Suprapubic skin (tissue), 4 donors: ENCODE data around the gene CHAT. TPM values are rescaled to one million over a fixed set of nuclear protein-coding genes. Genes with fewer than 3 reads are reported as not detected.

Experiments used
- DNase-seq, 2 donors: peaks; one replicate each; pipeline ENCODE4 v3.0.0-alpha.2; 2019; ENCODE audit warnings: low spot score in 2 of 2
- H3K27ac ChIP-seq: fragments of 200-600 bp; sonication (generic); one replicate; pipeline ENCODE4 v1.5.1; 2019
- H3K27me3 ChIP-seq: fragments of 200-600 bp; sonication (generic); one replicate; pipeline ENCODE4 v1.5.1; 2019
- H3K36me3 ChIP-seq: fragments of 200-600 bp; sonication (generic); one replicate; pipeline ENCODE4 v1.5.1; 2019
- H3K4me1 ChIP-seq: fragments of 200-600 bp; sonication (generic); one replicate; pipeline ENCODE4 v1.5.1; 2019
- H3K4me3 ChIP-seq: fragments of 200-600 bp; sonication (generic); one replicate; pipeline ENCODE4 v1.5.1; 2019; ENCODE audit warnings: mild to moderate bottlenecking
- H3K9me3 ChIP-seq: fragments of 200-600 bp; sonication (generic); one replicate; pipeline ENCODE4 v1.5.1; 2019
- EP300 ChIP-seq: sonication (generic); formaldehyde crosslinking; IDR thresholded peaks from one replicate; pipeline ENCODE4 v1.6.1; 2017; ENCODE audit warnings: antibody characterized with exemption
- POLR2A ChIP-seq, 2 donors: fragments of 450-650 bp; IDR thresholded peaks; one replicate each; pipeline ENCODE4 v1.6.1; 2017; ENCODE audit warnings: antibody characterized with exemption in 2 of 2, mild to moderate bottlenecking in 2 of 2, moderate library complexity in 2 of 2
- POLR2AphosphoS5 ChIP-seq, 3 donors: sonication (generic); formaldehyde crosslinking; IDR thresholded peaks; one replicate each; pipeline ENCODE4 v1.6.1; 2017; ENCODE audit warnings: antibody characterized with exemption in 3 of 3
- WGBS: methylation state at CpG from one replicate; pipeline ENCODE4 v1.1.5; 2018; 5-methylcytosine and 5-hydroxymethylcytosine counted together
- total RNA-seq, 4 donors: library from RNA; depleted of rRNA; stranded (reverse); fragments of >200 nt; gene quantifications; one replicate each; pipeline ENCODE4 v1.1.0, GENCODE V29; 2016
- TF ChIP-seq, protein P1 (sequence below), 2 donors: fragments of 200-600 bp in 1 of 2; fragments of 450-650 bp in 1 of 2; sonication (generic) in 1 of 2; IDR thresholded peaks; one replicate each; pipeline ENCODE4 v1.5.1; 2016 to 2019; ENCODE audit warnings: antibody characterized with exemption in 2 of 2, mild to moderate bottlenecking in 1 of 2, moderate library complexity in 1 of 2

Gene CHAT
- total RNA-seq, 4 donors from 2014 or later: not detected

DNA sequence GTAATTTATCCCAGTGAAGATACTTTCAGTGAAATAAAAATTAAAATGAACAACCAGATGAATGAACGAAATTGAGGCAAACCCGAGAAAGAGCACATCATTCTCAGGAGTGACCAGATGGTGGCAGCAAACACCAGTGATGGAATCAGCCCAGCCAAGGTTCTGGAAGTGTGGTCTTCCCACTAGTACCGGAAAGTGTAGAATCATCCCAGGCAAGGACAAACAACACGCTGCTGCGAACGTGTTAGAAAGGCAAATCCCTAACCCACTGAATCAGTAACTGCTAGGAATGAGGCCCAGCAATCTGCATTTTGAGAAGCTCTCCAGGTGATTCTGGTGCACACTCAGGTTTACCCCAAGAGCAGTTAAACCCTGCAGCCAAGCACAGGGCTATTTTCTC, 19.2 kb upstream of the CHAT start:
- no peak for DNase-seq
- Histone ChIP-seq H3K27me3 (peaks cover 11% of the 10 kb centered on the region), H3K9me3 (no peaks in the 10 kb centered on the region), H3K4me3 (no peak overlapping the region), H3K27ac (no peak overlapping the region), H3K4me1 (no peaks in the 10 kb centered on the region), H3K36me3 (no peaks in the 10 kb centered on the region)
- TF ChIP-seq EP300: no peak
- TF ChIP-seq, protein P1, sequence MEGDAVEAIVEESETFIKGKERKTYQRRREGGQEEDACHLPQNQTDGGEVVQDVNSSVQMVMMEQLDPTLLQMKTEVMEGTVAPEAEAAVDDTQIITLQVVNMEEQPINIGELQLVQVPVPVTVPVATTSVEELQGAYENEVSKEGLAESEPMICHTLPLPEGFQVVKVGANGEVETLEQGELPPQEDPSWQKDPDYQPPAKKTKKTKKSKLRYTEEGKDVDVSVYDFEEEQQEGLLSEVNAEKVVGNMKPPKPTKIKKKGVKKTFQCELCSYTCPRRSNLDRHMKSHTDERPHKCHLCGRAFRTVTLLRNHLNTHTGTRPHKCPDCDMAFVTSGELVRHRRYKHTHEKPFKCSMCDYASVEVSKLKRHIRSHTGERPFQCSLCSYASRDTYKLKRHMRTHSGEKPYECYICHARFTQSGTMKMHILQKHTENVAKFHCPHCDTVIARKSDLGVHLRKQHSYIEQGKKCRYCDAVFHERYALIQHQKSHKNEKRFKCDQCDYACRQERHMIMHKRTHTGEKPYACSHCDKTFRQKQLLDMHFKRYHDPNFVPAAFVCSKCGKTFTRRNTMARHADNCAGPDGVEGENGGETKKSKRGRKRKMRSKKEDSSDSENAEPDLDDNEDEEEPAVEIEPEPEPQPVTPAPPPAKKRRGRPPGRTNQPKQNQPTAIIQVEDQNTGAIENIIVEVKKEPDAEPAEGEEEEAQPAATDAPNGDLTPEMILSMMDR (IDR thresholded peaks at IDR 0.05): peak; percentile 7 to 56
- WGBS: 2% methylated on average over 6 of the region's 6 CpGs

DNA sequence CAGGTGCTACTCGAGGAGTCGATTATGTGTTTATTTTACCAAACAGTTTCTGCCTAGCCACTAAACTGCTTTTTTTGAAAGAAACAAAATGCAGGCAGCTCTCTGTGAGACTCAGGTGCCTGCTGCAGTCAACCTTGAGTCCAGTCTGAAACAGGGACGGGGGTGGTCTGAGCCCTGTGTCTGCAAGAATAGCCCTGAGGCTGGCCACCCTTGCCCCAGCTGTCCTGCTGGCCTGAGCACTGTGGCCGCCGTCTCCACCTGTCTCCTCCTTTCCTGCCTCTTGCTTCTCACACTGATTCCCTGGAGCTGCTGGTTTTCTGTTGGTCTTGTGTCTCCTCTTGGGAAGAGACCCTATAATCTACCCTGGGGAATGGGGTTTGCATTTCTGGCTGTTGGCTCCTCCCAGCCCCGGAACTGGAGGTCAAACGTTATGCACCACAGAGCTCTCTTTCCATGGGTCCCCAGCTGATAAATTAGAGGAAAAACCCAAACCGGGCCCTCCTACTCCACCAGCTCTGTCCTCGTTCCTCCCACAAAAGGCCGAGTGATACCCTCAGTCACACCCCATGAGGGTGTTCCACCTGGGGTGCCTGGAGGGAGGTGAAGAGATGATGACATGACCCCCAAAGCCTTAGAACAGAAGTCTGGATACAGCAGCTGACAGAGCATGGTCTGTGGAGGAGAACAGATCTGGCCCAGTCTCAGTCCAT, 18.7 kb upstream of the CHAT start:
- TF ChIP-seq POLR2A (IDR thresholded peaks at IDR 0.05): no peak
- no peak for TF ChIP-seq POLR2AphosphoS5 (IDR thresholded peaks at IDR 0.05)
- no peak for TF ChIP-seq EP300
- TF ChIP-seq, protein P1 (IDR thresholded peaks at IDR 0.05): no peak

DNA sequence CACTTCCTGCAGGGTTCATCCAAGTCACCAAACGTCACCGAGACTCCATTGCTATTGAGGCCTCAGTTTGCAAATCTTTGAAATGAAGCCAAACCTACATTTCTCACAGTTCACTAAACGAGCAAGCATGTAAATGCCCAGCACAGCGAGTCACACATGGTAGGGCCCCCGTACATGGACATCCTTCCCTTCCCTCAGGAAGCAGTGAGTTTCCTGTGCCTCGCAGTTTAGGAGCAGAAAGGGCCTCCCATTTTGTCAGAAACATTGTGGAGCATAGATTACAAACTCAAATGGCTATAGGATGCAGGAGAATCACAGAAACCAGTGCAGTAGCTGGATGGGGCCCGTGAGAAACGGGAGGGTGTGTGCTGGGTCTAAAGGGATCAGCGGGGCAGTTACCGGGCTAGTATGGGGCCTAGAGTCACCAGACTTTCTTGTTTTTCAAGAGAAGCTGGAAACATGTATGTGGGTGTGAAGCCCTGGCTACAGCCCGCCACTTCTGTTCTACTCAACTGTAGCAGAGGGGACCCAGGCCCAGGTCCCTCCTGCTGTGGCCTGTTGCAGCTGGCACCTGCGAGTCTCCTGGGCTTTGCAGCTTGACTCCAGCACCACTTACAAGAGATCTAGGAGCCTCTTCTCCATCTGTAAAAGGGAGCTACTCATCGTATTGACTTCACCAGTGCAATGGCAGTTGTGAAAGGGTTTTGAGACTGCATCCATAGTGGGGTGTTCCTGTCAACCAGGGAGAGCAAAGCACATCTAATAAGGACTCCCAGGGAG, 17.9 kb upstream of the CHAT start:
- no peak overlapping the region for H3K27ac ChIP-seq
- no peak for DNase-seq
- TF ChIP-seq, protein P1 (IDR thresholded peaks at IDR 0.05): no peak
- no peak for TF ChIP-seq EP300
- TF ChIP-seq POLR2AphosphoS5 (IDR thresholded peaks at IDR 0.05): no peak
- no peak for TF ChIP-seq POLR2A (IDR thresholded peaks at IDR 0.05)
- H3K4me3 ChIP-seq: no peak overlapping the region
- no peaks in the 10 kb centered on the region for H3K4me1 ChIP-seq
- no peaks in the 10 kb centered on the region for H3K9me3 ChIP-seq
- 73% methylated on average over 12 of the region's 13 CpGs for WGBS
- no peaks in the 10 kb centered on the region for H3K36me3 ChIP-seq
- H3K27me3 ChIP-seq: peaks cover 16% of the 10 kb centered on the region

More for the DNA sequence above, 18.7 kb upstream of the CHAT start:
- no peaks in the 10 kb centered on the region for H3K36me3 ChIP-seq
- H3K27ac ChIP-seq: no peak overlapping the region
- no peaks in the 10 kb centered on the region for H3K4me1 ChIP-seq
- 59% methylated on average over 10 of the region's 10 CpGs for WGBS
- no peak for DNase-seq
- no peaks in the 10 kb centered on the region for H3K9me3 ChIP-seq
- H3K4me3 ChIP-seq: no peak overlapping the region
- peaks cover 13% of the 10 kb centered on the region for H3K27me3 ChIP-seq

DNA sequence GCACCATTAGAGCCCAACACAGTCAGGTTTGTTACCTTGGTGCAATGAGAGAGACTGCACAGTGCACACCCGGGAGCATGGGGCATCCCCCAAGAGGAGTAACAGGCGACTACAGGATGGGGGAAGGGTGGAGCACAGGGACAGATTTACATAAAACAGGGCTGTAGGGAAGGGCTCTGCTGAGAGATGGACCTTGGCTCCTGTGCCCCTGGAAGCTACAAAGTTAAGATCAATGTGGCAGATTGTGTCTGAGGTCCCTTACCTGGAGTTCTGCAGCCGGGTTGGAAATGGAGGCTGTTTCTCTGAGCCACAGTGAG, 17.4 kb upstream of the CHAT start:
- WGBS: 33% methylated on average over 2 of the region's 3 CpGs
- TF ChIP-seq EP300: no peak
- TF ChIP-seq POLR2A (IDR thresholded peaks at IDR 0.05): no peak
- TF ChIP-seq POLR2AphosphoS5 (IDR thresholded peaks at IDR 0.05): no peak
- TF ChIP-seq, protein P1 (IDR thresholded peaks at IDR 0.05): no peak
- no peaks in the 10 kb centered on the region for H3K36me3 ChIP-seq

DNA sequence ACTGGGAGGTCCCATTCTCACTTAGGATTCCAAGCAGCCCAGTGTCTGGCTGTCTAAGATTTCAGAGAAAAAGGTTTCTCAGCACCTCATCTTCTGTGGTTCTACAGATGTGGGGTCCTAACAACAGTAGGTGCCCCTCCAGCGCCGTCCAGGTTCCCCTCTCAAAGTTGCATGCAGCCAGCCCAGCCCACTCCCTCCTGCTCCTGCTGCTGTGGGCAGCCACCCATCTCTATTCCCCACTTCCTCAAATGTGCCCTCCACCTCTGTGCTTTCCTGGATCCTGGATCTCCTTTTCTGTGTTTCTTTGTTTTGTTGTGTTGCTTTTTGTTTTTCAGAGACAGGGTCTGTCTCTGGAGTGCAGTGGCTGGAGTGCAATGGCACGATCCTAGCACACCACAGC, 17.0 kb upstream of the CHAT start:
- Histone ChIP-seq H3K9me3 (no peaks in the 10 kb centered on the region), H3K36me3 (no peaks in the 10 kb centered on the region), H3K4me3 (no peak overlapping the region), H3K4me1 (no peaks in the 10 kb centered on the region), H3K27ac (no peak overlapping the region), H3K27me3 (peaks cover 20% of the 10 kb centered on the region)
- 67% methylated on average over 3 of the region's 3 CpGs for WGBS
- TF ChIP-seq POLR2A (IDR thresholded peaks at IDR 0.05) (no peak), POLR2AphosphoS5 (IDR thresholded peaks at IDR 0.05) (no peak), EP300 (no peak)
- TF ChIP-seq, protein P1 (IDR thresholded peaks at IDR 0.05): no peak
- DNase-seq: peak in 1 of 2 donors; percentile 44

More for the DNA sequence above, 17.4 kb upstream of the CHAT start:
- H3K27ac ChIP-seq: no peak overlapping the region
- no peaks in the 10 kb centered on the region for H3K4me1 ChIP-seq
- peak in 1 of 2 donors; percentile 31 for DNase-seq
- H3K9me3 ChIP-seq: no peaks in the 10 kb centered on the region
- H3K27me3 ChIP-seq: peaks cover 16% of the 10 kb centered on the region
- H3K4me3 ChIP-seq: no peak overlapping the region
